G401 (cell line): ENCODE results near the gene SPATA2L. TPM values are rescaled to one million over a fixed set of nuclear protein-coding genes. Genes with fewer than 3 reads are reported as not detected.

Experiments used
- DNase-seq: peaks from one replicate; pipeline ENCODE4 v3.0.0-alpha.2; 2015; ENCODE audit warnings: low spot score
- in situ Hi-C: cut with HindIII; loops from 2 replicates; pipeline ENCODE4 v1.10.0; 2016; ENCODE audit warnings: low sequenced_read_pairs, mixed read lengths
- total RNA-seq: library from RNA; depleted of rRNA; stranded (reverse); fragments of >200 nt; shearing (Covaris generic); gene quantifications from 2 replicates; pipeline ENCODE4 v1.2.3, GENCODE V29; 2014; rRNA removed

Gene SPATA2L
- total RNA-seq = 94.8 and 114 TPM in 2 replicates

- in situ Hi-C loops = no loop called here
- peak; percentile 96 for DNase-seq
Observed at GRCh38 chr16:89701425-89702406, at the start of gene SPATA2L. SPATA2L (minus strand) TSS chr16:89701705; CDS start chr16:89701232, 473 bp downstream.

- no peak for DNase-seq
- in situ Hi-C loops = no loop called here
Observed at GRCh38 chr16:89749637-89750036, 48.1 kb upstream of the SPATA2L start.

- in situ Hi-C loops = no loop called here
- DNase-seq = no peak
Observed at GRCh38 chr16:89748921-89749320, 47.4 kb upstream of the SPATA2L start.

GRCh38 chr16:89748076-89748475 lies 46.6 kb upstream of the SPATA2L start:
- no peak for DNase-seq
- in situ Hi-C loops = no loop called here

- DNase-seq = no peak
- in situ Hi-C loops = no loop called here
Observed at GRCh38 chr16:89746043-89746442, 44.5 kb upstream of the SPATA2L start.

- DNase-seq = no peak
Observed at GRCh38 chr16:89744813-89745212, 43.3 kb upstream of the SPATA2L start.

GRCh38 chr16:89742948-89743347 lies 41.4 kb upstream of the SPATA2L start:
- in situ Hi-C loops = no loop called here
- no peak for DNase-seq

More at GRCh38 chr16:89744813-89745212, 43.3 kb upstream of the SPATA2L start:
- in situ Hi-C loops = no loop called here

GRCh38 chr16:89741342-89742014 lies 40.0 kb upstream of the SPATA2L start:
- in situ Hi-C loops = no loop called here
- DNase-seq = no peak

- DNase-seq = no peak
- in situ Hi-C loops = no loop called here
Observed at GRCh38 chr16:89739383-89739782, 37.9 kb upstream of the SPATA2L start.

- in situ Hi-C loops = no loop called here
- DNase-seq = no peak
Observed at GRCh38 chr16:89738538-89739317, 37.2 kb upstream of the SPATA2L start.

- in situ Hi-C loops = no loop called here
- DNase-seq = no peak
Observed at GRCh38 chr16:89738072-89738377, 36.5 kb upstream of the SPATA2L start.

GRCh38 chr16:89737341-89738071 lies 36.0 kb upstream of the SPATA2L start:
- DNase-seq = no peak
- in situ Hi-C loops = no loop called here

GRCh38 chr16:89736554-89736953 lies 35.0 kb upstream of the SPATA2L start:
- in situ Hi-C loops = no loop called here

GRCh38 chr16:89733792-89734191 lies 32.3 kb upstream of the SPATA2L start:
- DNase-seq = no peak
- in situ Hi-C loops = no loop called here

More at GRCh38 chr16:89736554-89736953, 35.0 kb upstream of the SPATA2L start:
- no peak for DNase-seq

- in situ Hi-C loops = no loop called here
- DNase-seq = no peak
Observed at GRCh38 chr16:89733322-89733721, 31.8 kb upstream of the SPATA2L start.

- DNase-seq = no peak
- in situ Hi-C loops = no loop called here
Observed at GRCh38 chr16:89732918-89733242, 31.4 kb upstream of the SPATA2L start.

- DNase-seq = no peak
- in situ Hi-C loops = no loop called here
Observed at GRCh38 chr16:89732142-89732917, 30.8 kb upstream of the SPATA2L start.

GRCh38 chr16:89730610-89731234 lies 29.2 kb upstream of the SPATA2L start:
- no peak for DNase-seq
- in situ Hi-C loops = no loop called here
